HG03175 (cell line): ENCODE results near the gene ISG20.
A peak's percentile ranks its signal among the peaks of the same experiment; 100 is the strongest.
"Not testable (repeated sequence)": the region's sequence is repeated elsewhere in the genome, so short reads cannot be mapped to it uniquely, and the experiment has no call there.

Experiments
- ATAC-seq: cut with Tn5 transposase; IDR thresholded peaks from one replicate; pipeline ENCODE4 v1.9.1; 2021; ENCODE audit warnings: mild to moderate bottlenecking, moderate library complexity; ENCODE audit not compliant: unreplicated experiment

The ISG20 gene

DNA sequence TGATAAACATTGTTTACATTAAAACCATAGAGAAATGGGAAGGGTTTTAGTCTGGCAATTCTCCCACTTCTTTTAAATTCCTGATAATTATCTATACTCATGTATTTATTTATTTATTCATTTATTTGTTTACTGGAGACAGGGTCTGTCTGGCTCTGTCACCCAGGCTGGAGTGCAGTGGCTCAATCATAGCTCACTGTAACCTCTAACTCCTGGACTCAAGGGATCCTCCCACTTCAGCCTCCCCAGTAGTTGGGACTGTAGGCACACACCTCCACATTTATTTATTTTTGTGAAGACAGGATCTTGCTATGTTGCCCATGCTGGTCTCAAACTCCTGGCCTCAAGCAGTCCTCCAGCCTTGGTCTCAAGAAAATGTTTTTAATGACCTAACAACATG, 20.1 kb upstream of the ISG20 start:
- no peak for ATAC-seq

DNA sequence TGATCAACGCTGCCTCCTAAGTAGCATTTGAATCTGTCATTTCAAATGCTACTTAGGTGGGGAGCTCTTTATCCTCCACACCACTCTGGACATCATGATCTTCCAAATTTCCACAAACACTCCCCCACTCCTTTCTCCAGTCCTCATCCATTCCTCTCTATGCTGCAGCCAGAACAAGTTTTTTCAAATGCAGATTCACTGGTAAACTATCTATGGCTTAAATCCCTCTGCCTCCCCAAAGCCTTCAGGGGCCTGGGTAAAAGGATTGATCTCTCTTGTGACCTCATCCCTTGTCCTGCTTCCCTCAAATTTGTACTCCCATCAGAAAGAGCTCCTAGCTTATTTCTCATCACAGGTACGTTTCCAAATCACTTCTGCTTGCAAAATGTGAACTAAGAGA, 19.0 kb upstream of the ISG20 start:
- ATAC-seq: no peak

DNA sequence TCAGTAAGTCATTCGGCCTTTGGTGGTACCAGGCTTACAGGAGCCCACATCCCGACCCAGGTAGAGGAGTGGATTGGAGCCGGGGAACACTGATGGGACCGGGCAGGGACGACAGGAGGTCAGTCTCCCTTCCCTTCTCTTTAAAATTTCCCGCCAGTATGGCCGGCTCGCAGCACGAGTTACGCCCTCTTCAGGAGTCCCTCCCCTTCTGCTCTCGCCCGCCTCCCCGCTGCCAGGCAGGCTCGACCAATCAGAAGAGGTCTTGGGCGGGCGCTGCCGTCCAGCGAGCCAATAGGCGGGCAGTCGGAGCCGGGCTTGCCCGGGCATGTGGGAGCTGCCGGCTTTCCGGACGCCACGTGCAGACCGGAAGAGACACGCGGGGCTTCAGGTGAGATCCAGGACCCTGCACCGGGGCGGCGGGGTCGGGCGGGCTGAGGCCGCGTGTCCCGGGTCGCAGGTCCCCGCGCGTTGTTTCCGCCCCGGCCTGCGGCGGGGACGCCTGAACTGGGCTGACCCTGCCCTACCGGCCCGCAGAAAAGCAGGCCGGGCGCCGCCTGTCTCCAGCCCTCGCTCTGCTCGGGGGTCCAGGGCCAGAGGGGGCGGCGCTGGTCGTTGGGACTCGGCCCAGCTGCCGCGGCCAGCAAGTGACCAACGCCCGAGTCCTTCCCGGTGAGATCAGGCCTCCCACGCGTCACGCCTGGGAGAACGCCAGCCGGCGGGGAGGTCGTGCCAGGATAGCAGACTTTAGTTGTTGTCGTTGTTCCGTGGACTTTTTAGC, 17.6 kb upstream of the ISG20 start, which contains the start of gene AEN:
AEN (plus strand) TSS at position 346 of the 778 bp plus-strand sequence. CDS start 4,870 bp downstream, outside the sequence.
- peak; percentile 96 for ATAC-seq

DNA sequence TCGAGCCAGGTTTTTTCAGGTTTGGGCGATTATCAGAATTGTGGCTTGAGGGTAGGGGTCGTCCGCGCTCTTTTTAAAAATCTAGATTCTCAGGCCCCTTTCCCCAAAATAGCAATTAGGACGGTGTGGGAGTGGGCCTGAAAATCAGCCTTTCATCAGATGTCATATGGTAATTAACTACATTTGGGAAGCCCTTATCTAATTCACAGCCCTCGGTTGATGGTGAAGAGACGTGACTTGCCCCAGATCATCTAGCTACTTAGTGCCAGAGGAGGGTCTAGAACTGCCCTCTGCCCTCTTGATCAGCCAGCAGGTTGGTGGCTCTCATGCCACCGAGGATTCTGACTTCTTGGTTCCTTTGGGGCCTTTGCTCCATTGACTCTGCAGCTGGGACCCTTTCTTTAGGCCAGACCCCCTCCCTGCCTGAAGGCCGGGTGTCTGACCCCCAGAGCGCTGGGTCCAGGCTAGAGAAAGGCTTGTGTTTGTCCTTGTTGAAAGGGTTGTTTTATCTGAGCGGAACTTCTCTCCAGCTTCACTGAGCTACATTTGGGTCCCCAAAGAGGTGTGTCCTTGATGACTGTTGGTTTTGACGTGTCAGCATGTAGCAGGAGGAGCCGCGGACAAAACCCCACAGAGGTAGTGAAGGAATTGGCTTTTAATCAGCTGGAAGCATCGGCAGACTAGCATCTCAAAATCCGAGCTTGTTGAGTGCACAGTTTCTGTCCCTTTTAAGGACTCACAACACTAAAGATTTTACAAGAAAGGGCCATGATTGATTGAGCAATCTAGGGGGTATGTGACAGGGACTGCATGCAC, 16.8 kb upstream of the ISG20 start:
- ATAC-seq: peak; percentile 32

DNA sequence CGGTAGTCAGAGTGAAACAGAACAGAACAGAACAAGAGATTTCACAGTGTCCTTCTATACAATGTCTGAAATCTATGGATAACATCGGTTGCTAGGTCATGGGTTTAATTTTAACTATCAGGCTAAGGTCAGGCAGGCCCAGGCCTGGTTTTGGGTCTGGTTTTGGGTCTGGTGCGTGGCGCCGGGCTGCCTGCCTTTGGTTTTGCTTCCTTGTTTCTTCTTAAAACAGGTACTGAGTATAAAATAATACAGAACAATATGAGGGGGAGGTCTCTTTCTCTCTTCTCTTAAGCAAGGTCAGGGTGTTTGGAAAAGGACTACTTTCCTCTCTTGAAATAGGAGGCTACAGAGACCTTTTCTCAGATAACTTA, 16.2 kb upstream of the ISG20 start:
- peak; percentile 14 for ATAC-seq

DNA sequence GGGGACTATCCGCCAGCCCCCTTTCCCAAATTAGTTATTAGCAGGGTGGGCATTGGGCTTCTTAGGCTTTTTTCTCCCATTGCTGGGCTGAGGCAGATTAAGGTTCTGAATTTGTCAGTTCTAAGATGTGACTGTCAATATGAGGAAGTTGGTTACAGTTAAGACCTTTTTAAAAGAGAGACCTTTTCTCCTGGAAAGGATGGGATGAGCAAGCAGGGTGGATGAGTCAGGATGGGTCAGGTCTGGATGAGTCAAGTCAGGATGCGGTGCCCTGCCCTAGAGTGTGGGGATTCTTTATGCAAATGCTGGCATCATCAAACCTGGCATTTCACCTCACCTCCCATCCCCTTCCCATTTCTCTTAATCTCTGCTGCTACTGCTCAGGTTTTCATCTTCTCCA, 15.8 kb upstream of the ISG20 start:
- ATAC-seq: no peak

DNA sequence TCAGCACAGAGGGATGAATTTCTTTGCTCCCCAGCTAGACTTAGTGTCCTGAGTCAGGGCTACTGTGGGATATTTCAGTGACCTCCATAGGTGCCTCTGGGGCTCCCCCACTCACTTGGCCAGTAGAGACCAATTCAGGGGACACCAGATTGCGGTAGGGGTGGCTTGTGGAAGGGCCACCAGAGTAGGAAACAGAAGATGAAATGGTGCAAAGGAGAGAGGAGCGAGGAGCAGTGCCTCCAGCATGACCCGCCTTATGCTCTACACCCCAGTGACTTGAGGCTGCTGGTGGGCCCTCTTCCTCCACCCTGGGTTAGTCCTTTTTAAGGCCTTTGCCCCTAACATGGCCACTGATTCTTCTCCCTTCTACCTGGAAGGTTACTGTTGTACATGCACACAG, 15.2 kb upstream of the ISG20 start:
- ATAC-seq: no peak

DNA sequence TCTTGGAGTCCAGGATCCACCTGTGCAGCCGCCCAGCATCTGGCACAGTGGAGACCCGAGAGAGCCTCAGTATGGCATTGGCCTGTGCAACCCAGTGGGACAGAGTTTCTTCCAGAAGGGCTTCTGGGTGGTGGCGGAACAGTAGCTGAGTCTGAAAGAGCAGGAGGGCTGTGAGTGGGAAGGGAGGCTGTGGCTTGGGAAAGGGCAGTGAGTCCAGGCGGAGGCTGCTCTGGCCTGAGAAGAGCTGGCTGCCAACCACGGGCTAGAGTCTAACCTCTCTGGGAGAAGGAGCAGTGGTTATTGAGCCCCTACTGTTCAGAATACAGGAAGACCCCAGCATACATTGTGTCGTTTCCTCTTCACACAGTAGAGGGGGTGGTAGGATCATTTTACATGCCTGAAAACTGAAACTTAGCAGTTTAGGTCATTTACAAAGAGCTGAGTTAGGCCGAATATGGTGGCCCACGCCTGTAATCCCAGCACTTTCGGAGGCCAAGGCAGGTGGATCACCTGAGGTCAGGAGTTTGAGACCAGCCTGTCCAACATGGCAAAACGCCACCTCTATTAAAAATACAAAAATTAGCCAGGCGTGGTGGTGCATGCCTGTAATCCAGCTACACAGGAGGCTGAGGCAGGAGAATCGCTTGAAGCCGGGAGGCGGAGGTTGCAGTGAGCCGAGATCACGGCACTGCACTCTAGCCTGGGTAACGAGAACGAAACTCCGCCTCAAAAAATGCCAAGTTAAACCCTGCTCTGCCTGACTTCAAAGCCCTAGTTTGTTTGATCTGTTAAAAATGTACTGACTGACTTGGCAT, 14.5 kb upstream of the ISG20 start:
- ATAC-seq: peak; percentile 27

DNA sequence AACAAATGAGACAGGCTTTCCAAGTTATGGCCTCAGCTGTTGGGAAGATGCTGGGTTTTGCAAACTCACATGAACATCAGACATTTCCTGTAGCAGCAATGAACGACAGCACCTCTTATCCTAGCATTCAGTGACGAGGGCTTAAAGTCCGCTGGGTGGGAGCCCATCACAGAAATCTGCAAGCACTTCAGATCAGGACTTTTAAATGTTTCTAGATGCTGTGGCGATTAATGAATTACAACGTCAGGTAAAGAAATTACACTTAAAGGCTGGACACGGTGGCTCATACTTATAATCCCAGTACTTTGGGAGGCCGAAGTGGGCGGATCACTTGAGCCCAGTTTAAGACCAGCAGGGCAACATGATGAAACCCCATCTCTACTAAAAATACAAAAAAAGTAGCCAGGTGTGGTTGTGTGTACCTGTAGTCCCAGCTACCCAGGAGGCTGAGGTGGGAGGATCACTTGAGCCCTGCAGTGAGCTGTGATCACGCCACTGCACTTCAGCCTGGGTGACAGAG, 13.8 kb upstream of the ISG20 start:
- no peak for ATAC-seq

DNA sequence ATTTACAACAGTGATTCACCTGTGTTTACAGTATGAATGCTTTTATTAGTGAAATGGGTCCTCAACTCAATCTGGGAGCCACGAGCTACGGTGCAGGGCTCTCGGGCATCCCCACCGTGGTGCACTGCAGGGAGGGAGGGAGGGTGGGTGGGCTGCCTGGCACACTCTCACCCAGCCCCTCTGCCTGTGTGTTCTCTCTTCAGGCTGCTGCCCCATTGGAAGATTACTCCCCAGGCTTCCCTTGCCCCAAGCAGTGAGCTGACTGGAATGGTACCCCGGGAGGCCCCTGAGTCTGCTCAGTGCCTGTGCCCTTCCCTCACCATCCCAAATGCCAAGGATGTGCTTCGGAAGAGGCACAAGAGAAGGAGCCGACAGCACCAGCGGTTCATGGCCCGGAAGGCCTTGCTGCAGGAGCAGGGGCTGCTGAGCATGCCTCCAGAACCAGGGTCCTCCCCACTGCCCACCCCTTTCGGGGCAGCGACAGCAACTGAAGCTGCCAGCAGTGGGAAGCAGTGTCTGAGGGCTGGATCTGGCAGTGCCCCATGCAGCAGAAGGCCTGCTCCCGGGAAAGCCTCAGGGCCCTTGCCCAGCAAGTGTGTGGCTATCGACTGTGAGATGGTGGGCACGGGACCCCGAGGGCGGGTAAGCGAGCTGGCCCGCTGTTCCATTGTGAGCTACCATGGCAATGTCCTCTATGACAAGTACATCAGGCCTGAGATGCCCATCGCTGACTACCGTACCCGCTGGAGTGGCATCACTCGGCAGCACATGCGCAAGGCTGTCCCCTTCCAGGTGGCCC, 12.7 kb upstream of the ISG20 start:
- ATAC-seq: no peak

DNA sequence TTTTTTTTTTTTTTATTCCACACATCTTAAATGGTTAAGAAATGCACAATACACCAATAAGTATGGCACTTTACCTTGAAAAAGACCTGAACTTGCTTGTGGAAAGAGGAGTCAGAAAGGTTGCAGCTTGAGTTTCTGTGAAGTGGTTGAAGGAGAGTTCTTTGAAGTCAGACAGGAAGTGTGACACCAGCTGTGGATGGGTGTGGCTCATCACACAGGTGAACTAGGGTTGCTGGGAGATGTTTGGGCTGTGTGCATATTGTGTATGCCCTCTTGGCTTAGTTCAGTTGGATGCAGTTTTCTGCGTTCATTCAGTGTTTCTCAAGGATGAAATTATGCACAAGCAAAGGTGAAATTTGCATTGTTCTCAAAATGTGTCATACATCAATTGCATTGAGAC, 11.4 kb upstream of the ISG20 start:
- ATAC-seq: peak; percentile 31

DNA sequence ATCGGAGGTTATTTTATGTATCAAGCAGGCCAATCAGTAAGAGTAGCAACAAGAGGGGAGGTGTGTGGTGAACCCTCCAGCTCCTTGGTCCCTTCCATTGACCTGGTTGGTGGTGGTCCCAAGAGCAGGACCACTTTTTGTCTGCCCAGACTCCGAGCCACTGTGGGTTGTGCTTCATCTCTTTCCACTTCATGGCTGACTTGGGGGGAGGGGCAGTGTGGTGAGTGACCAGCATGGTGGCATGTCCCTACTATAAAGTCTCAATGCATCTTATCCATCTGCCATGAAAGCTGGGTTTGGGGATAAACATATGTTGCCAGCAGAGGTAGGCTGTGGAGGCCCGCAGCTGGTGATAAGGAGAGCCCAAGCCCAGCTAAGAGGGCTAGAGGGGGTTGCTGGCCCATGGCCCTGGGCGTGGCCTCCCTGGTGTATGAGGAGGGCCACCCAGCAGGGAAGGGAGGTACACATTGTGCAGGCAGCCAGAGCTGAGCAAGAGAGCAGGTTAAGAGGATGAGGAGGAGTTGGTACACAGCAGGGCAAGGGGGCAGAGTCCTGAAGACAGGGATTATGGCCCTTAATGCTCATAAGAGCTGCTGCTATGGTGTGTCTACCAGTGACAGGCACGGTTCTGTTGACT, 10.7 kb upstream of the ISG20 start:
- ATAC-seq: no peak

DNA sequence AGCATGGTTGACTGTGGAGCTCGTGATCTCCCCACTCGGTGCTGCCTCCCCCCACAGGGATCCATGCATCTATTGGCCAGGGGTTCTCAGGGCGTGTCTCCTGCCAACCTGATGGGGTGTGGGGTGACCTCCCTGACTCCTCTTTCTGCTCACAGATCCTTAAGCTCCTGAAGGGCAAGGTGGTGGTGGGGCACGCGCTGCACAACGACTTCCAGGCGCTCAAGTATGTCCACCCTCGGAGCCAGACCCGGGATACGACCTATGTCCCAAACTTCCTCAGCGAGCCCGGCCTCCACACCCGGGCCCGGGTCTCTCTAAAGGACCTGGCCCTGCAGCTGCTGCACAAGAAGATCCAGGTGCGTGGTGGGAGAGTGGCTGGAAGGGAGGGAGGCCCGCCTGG, 9.7 kb upstream of the ISG20 start:
- no peak for ATAC-seq

DNA sequence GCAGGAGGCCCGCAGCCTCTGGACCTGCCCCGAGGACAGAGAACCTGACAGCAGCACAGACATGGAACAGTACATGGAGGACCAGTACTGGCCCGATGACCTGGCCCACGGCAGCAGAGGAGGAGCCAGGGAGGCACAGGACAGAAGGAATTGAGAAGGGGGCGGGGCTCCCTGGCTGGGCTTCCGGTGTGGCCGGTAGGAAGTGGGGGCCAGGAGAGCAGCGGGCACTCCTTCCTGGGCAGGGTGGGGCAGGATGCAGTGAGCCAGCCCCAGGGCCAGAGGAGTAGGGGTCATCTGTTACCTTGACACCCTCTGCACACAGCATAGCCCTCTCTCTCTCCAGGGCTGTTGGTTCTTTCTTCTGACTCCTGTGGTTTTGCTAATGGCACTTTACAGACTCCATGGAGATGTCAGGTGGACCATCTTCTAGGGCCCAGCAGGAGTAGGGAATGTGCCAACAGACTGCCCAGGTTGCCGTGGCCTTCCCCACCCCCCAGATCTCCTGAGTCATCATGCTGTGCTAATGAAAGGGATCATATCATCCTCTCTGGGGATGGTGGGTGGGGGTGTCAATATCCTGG, 8.6 kb upstream of the ISG20 start:
- no peak for ATAC-seq

DNA sequence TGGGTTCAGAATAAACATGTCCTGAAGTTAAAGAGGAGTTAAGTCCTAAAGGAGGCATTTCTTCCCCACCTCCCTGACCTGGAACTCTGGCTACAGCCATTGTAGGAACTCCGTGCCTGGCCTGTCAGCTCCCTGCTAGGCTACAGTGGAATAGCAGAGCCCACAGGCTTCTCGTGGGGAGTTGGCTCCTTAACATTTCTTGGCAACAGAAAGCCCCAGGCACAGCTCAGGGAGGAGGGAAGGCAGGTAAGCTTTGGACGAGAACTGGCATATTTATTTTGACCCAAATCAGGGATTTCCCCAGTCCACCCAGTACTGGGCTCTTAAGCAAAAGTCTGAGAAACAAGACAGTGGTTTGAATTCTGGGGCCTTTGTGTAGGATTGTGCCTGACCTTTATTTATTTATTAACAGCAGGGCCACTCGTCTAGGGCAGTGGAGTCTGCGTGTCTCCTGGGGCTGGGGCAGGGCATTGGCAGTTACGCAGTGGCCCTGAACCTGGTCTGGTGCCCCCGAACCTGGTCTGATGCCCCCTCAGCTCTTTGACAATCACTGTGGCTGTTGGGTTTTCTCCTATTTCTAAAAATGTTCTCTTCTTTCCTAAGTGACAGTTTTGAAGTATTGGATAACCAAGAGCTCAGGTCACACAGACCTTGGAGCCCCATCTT, 7.9 kb upstream of the ISG20 start:
- ATAC-seq: no peak

DNA sequence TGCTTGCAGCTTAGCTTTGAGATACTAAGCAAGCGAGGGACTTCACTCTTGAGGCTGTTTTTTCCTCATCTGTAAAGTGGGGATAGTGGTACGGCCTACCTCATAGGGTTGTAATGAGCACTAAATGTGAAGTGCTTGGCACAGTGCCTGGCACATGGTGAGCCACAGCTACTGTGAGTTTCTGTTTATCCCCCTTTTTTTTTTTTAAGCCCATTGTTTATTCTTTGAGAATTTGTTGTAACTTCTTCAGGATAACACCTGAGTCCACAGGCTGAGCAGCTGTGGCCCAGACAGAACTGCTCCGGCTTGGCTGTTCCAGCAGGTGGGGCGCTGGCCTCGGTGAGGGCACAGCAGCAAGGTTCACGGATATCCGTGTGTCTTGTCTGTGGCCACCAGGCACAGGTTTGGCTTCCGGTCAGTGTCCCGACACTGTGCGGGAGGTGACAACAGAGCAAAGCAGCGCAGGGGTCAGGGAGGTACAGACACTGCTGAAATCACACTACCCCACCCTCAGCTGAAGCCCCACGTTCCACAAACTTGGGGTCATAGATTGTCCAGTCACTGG, 7.3 kb upstream of the ISG20 start:
- ATAC-seq: no peak

DNA sequence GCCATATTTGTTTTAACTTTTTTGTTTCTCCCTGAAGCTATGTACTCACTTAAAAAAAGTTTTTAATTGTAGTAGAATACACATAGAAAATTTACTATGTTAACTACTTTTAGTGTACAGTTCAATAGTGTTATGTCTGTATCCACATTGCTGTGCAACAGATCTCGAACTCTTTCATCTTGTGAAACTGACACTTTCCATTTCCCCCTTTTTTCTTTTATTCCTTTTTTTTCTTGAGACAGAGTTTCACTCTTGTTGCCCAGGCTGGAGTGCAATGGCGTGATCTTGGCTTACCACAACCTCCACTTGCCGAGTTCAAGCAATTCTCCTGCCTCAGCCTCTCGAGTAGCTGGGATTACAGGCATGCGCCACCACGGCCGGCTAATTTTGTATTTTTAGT, 6.0 kb upstream of the ISG20 start:
- not testable (repeated sequence) for ATAC-seq

DNA sequence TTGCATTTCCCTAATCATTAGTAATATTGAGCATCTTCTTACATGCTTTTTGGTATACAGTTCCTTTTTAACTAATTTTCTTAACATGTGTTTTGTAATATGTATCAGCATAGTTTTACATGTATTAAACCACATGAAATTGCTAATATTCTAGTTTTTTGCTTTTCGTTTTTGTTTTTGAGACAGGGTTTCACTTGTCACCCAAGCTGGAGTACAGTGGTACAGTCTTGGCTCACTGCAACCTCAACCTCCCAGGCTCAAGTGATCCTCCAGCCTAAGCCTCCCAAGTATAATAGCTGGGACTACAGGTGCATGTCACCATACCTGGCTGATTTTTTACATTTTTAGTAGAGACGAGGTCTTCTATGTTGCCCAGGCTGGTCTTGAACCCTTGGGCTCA, 4.4 kb upstream of the ISG20 start:
- no peak for ATAC-seq

DNA sequence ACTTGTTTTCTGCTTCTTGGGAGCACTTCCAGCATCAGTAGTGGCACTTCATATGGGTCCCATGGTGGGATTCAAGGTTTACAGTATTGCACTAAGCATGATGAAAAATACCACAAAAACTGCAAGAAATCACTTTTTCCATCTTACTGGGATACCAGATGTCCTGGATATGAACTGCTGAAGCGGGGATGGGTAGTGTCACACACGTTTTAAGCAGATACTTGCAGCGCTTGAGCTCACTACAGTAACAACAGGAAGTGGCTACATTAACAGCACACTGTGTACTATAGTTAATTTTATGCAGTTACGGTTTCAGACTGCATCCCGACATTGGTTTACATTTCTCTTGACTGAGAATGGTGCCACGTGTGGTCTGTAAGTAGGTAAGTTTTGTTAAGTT, 3.5 kb upstream of the ISG20 start:
- peak; percentile 32 for ATAC-seq
